CD4-positive, alpha-beta T cell (primary cell): ENCODE data around the gene CDC42SE1. TPM values are rescaled to one million over a fixed set of nuclear protein-coding genes. Genes with fewer than 3 reads are reported as not detected.

Experiments used
- ATAC-seq: fragments of 200-7000 bp; cut with Tn5 transposase; one replicate; pipeline ENCODE4 v1.10.0; 2022; ENCODE audit warnings: mild to moderate bottlenecking; ENCODE audit not compliant: poor library complexity
- CTCF ChIA-PET: fragments of 350-600 bp; sonication (Branson Sonifier 250); formaldehyde crosslinking; loops from one replicate; lab custom pipeline; 2021; ENCODE audit warnings: antibody characterized with exemption, inconsistent platforms; lab: Charles Lee
- POLR2A ChIA-PET: fragments of 350-600 bp; sonication (Branson Sonifier 250); formaldehyde crosslinking; loops from one replicate; lab custom pipeline; 2021; ENCODE audit warnings: antibody characterized with exemption, inconsistent platforms; lab: Charles Lee
- DNase-seq, 14 experiments: peaks; one replicate each; pipeline ENCODE4 v3.0.0-alpha.2; 2013 to 2020; ENCODE audit warnings: mixed read lengths in 2 of 14
- H3K27ac ChIP-seq, 2 donors: one replicate each; pipeline versions ENCODE4 v1.5.1 to v1.7.0; 2013; ENCODE audit warnings: low read length in 2 of 2, low read depth in 1 of 2, mild to moderate bottlenecking in 1 of 2
- H3K27me3 ChIP-seq, 2 experiments: 1 replicate in 1 of 2; 2 replicates in 1 of 2; pipeline versions ENCODE4 v1.6.1 to v1.7.0; 2013; ENCODE audit warnings: low read length in 2 of 2, control low read depth in 1 of 2, mild to moderate bottlenecking in 1 of 2, moderate library complexity in 1 of 2; ENCODE audit not compliant: insufficient read depth in 2 of 2, control insufficient read depth in 1 of 2
- H3K36me3 ChIP-seq: one replicate; pipeline ENCODE4 v1.6.1; 2013; ENCODE audit warnings: low read length, control low read depth; ENCODE audit not compliant: insufficient read depth
- H3K4me1 ChIP-seq: one replicate; pipeline ENCODE4 v1.6.1; 2013; ENCODE audit warnings: low read length, control low read depth; ENCODE audit not compliant: insufficient read depth
- H3K4me3 ChIP-seq: one replicate; pipeline ENCODE4 v1.5.1; 2013; ENCODE audit warnings: mild to moderate bottlenecking, low read length, moderate library complexity
- H3K9me3 ChIP-seq, 2 experiments: 1 replicate in 1 of 2; 2 replicates in 1 of 2; pipeline versions ENCODE4 v1.6.1 to v1.7.0; 2013; ENCODE audit warnings: low read length in 2 of 2, mild to moderate bottlenecking in 2 of 2, control low read depth in 1 of 2, moderate library complexity in 1 of 2; ENCODE audit not compliant: control insufficient read depth in 1 of 2, insufficient read depth in 1 of 2
- H3K27ac Mint-ChIP-seq: one replicate; pipeline ENCODE4 v1.8.0; 2020; ENCODE audit warnings: mixed read lengths
- H3K27me3 Mint-ChIP-seq: one replicate; pipeline ENCODE4 v1.8.0; 2021; ENCODE audit warnings: mixed read lengths
- H3K36me3 Mint-ChIP-seq: one replicate; pipeline ENCODE4 v1.8.0; 2021; ENCODE audit warnings: low read depth, mixed read lengths
- H3K4me1 Mint-ChIP-seq: one replicate; pipeline ENCODE4 v1.8.0; 2021; ENCODE audit warnings: low read depth, mixed read lengths
- H3K4me3 Mint-ChIP-seq: one replicate; pipeline ENCODE4 v1.8.0; 2020; ENCODE audit warnings: mild to moderate bottlenecking, mixed read lengths
- H3K9me3 Mint-ChIP-seq: one replicate; pipeline ENCODE4 v1.8.0; 2020; ENCODE audit warnings: mixed read lengths
- intact Hi-C, 2 experiments: fragments of 100-400 bp; cut with DNase I in 1 of 2; cut with micrococcal nuclease in 1 of 2; formaldehyde crosslinking; loops; one replicate each; pipeline versions ENCODE4 v1.15.1 to v1.9.0; 2023 to 2025; cut with DNase I, micrococcal nuclease
- total RNA-seq, 174 experiments: library from RNA in 2 of 174; stranded (reverse) in 2 of 174; gene quantifications; one replicate each; pipeline ENCODE4 v1.2.3 and lab custom pipeline; 2021 to 2026
- TF ChIP-seq, protein P1 (sequence below): fragments of 200-600 bp; IDR thresholded peaks from one replicate; pipeline ENCODE4 v1.8.0; 2022; ENCODE audit warnings: antibody characterized with exemption, mild to moderate bottlenecking

The CDC42SE1 gene
- total RNA-seq, 2 experiments from 2014 or later, result 401 to 404 TPM

DNA sequence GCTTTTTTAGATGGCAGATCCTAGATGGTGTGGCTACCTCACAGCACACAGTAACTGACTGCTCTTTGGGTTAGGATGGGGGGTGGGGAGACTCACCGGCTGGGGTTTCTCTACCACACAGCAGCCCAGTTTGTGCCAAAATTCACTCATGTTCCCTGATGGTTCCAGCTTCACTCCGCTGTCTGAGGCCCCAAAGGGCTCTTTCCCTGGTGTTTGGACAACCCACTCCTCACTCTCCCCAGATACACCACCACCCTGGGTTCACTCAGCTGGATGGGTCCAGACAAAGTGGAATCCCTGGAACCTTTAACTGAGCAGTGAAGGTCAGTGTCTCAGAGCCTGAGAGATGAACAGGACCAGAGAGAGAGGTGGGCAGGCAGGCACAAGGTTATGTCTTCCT, 3.8 kb downstream of the CDC42SE1 start:
- CTCF ChIA-PET, result interaction anchor here (0.9 to 2.3 kb wide), 3 partner anchors 29 to 44 kb away, joined by 4 to 10 read pairs (median 8); no protein-coding TSS in a partner anchor
- no peaks in the 10 kb centered on the region for H3K27me3 ChIP-seq

GRCh38 chr1:151054971-151055547, 4.4 kb downstream of the CDC42SE1 start:
- Mint-ChIP-seq H3K36me3 (peaks cover 96% of the 10 kb centered on the region), H3K27me3 (no peaks in the 10 kb centered on the region), H3K27ac (peak overlapping the region; percentile 90), H3K9me3 (no peaks in the 10 kb centered on the region), H3K4me3 (peak overlapping the region; percentile 97), H3K4me1 (peaks cover 72% of the 10 kb centered on the region)
- H3K36me3 ChIP-seq, result peaks cover 64% of the 10 kb centered on the region
- ChIA-PET POLR2A (interaction anchor here (0.6 to 7.7 kb wide), 9 partner anchors 8 to 691 kb away, joined by 3 to 78 read pairs (median 7); partner anchors contain the start of genes C1orf56, GABPB2, MINDY1 and RPRD2), CTCF (interaction anchor here (0.9 to 2.3 kb wide), 4 partner anchors 28 to 49 kb away, joined by 4 to 10 read pairs (median 6); no protein-coding TSS in a partner anchor)
- ATAC-seq (no peak), DNase-seq (no peak)
- TF ChIP-seq, protein P1, sequence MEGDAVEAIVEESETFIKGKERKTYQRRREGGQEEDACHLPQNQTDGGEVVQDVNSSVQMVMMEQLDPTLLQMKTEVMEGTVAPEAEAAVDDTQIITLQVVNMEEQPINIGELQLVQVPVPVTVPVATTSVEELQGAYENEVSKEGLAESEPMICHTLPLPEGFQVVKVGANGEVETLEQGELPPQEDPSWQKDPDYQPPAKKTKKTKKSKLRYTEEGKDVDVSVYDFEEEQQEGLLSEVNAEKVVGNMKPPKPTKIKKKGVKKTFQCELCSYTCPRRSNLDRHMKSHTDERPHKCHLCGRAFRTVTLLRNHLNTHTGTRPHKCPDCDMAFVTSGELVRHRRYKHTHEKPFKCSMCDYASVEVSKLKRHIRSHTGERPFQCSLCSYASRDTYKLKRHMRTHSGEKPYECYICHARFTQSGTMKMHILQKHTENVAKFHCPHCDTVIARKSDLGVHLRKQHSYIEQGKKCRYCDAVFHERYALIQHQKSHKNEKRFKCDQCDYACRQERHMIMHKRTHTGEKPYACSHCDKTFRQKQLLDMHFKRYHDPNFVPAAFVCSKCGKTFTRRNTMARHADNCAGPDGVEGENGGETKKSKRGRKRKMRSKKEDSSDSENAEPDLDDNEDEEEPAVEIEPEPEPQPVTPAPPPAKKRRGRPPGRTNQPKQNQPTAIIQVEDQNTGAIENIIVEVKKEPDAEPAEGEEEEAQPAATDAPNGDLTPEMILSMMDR, result no peak
- no peaks in the 10 kb centered on the region for H3K9me3 ChIP-seq
- intact Hi-C loops, result no loop called here
- peaks cover 68% of the 10 kb centered on the region for H3K4me1 ChIP-seq
- peak overlapping the region; percentile 64 for H3K4me3 ChIP-seq
- H3K27ac ChIP-seq, result peak overlapping the region; percentile 88 to 93
- H3K27me3 ChIP-seq, result no peaks in the 10 kb centered on the region

More for the DNA sequence above, 3.8 kb downstream of the CDC42SE1 start:
- ATAC-seq, result no peak
- Mint-ChIP-seq H3K27me3 (no peaks in the 10 kb centered on the region), H3K4me3 (peak overlapping the region; percentile 97), H3K9me3 (no peaks in the 10 kb centered on the region), H3K36me3 (peaks cover 90% of the 10 kb centered on the region), H3K27ac (peak overlapping the region; percentile 90), H3K4me1 (peaks cover 72% of the 10 kb centered on the region)
- H3K27ac ChIP-seq, result peak overlapping the region; percentile 88 to 93
- peak overlapping the region; percentile 64 for H3K4me3 ChIP-seq
- intact Hi-C loops, result no loop called here
- H3K9me3 ChIP-seq, result no peaks in the 10 kb centered on the region
- peaks cover 73% of the 10 kb centered on the region for H3K4me1 ChIP-seq
- POLR2A ChIA-PET, result interaction anchor here (0.6 to 7.7 kb wide), 17 partner anchors 7 to 897 kb away, joined by 3 to 144 read pairs (median 6); partner anchors contain the start of genes C1orf56, ENSA, GABPB2 and MINDY1
- peaks cover 64% of the 10 kb centered on the region for H3K36me3 ChIP-seq
- DNase-seq, result peak in 1 of 14 experiments; percentile 21
- TF ChIP-seq, protein P1, result no peak

- peaks cover 55% of the 10 kb centered on the region for H3K36me3 ChIP-seq
- POLR2A ChIA-PET, result interaction anchor here (0.7 to 6.7 kb wide), 7 partner anchors 8 to 106 kb away, joined by 3 to 144 read pairs (median 13); partner anchors contain the start of genes BNIPL, CDC42SE1, GABPB2 and MLLT11
- H3K27me3 ChIP-seq, result no peaks in the 10 kb centered on the region
- TF ChIP-seq, protein P1, result no peak
- no peaks in the 10 kb centered on the region for H3K9me3 ChIP-seq
- peak overlapping the region in 1 of 2 donors; percentile 41 for H3K27ac ChIP-seq
- H3K4me1 ChIP-seq, result peaks cover 82% of the 10 kb centered on the region
- DNase-seq (no peak), ATAC-seq (no peak)
- H3K9me3 Mint-ChIP-seq, result no peaks in the 10 kb centered on the region
- peak overlapping the region; percentile 90 for H3K27ac Mint-ChIP-seq
- H3K4me3 ChIP-seq, result no peak overlapping the region
- CTCF ChIA-PET, result interaction anchor here (0.6 to 2.7 kb wide), 5 partner anchors 8 to 55 kb away, joined by 3 to 13 read pairs (median 5); partner anchors contain the start of genes CDC42SE1 and GABPB2
- peak overlapping the region; percentile 54 for H3K4me3 Mint-ChIP-seq
- intact Hi-C loops, result no loop called here
- H3K4me1 Mint-ChIP-seq, result peaks cover 88% of the 10 kb centered on the region
- no peaks in the 10 kb centered on the region for H3K27me3 Mint-ChIP-seq
- H3K36me3 Mint-ChIP-seq, result peaks cover 79% of the 10 kb centered on the region
Observed at GRCh38 chr1:151051356-151052009, 7.9 kb downstream of the CDC42SE1 start.
